SK-N-SH (cell line): Measurements from ENCODE around the gene GTF2A1L. TPM values are rescaled to one million over a fixed set of nuclear protein-coding genes. Genes with fewer than 3 reads are reported as not detected.
A peak's percentile ranks its signal among the peaks of the same experiment; 100 is the strongest.

Experiments used
- CTCF ChIA-PET: fragments of 300-600, 350-600 bp; formaldehyde crosslinking; extraction: SDS; loops from one replicate; lab custom pipeline; 2021; lab: Yijun Ruan, JAX
- POLR2A ChIA-PET: fragments of 350-600 bp; sonication (Branson Sonifier 250); formaldehyde crosslinking; extraction: SDS; loops from one replicate; lab custom pipeline; 2020; ENCODE audit warnings: antibody characterized with exemption, inconsistent platforms; lab: Yijun Ruan, JAX
- DNase-seq: peaks from one replicate; pipeline ENCODE4 v3.0.0; 2012
- H2AFZ ChIP-seq: fragments of 200-600 bp; sonication (generic); 2 replicates; pipeline ENCODE4 v1.8.1; 2016; ENCODE audit warnings: antibody characterized with exemption, mild to moderate bottlenecking, low read depth
- H3F3A ChIP-seq: fragments of 200-600 bp; sonication (generic); replicated peaks from 2 replicates; pipeline ENCODE3; 2016; ENCODE audit warnings: antibody characterized with exemption, mild to moderate bottlenecking; ENCODE audit not compliant: insufficient read depth
- H3K27ac ChIP-seq, 2 experiments: fragments of 200-500 bp in 1 of 2; fragments of 200-600 bp in 1 of 2; sonication (Bioruptor generic) in 1 of 2; sonication (generic), shearing (Covaris generic) in 1 of 2; 2 replicates each; pipeline versions ENCODE4 v1.5.1 to v1.6.1; 2014 to 2016; ENCODE audit warnings: low read depth in 2 of 2, inconsistent platforms in 1 of 2, low read length in 1 of 2, mild to moderate bottlenecking in 1 of 2, mixed read lengths in 1 of 2
- H3K27me3 ChIP-seq: fragments of 200-600 bp; sonication (generic), shearing (Covaris generic); 2 replicates; pipeline ENCODE4 v1.6.1; 2016; ENCODE audit warnings: mixed run types; ENCODE audit not compliant: insufficient read depth
- H3K36me3 ChIP-seq, 2 experiments: fragments of 200-500 bp in 1 of 2; fragments of 200-600 bp in 1 of 2; sonication (Bioruptor generic) in 1 of 2; sonication (generic) in 1 of 2; replicated peaks in 1 of 2; 2 replicates each; pipeline versions ENCODE3 to v1.5.1; 2014 to 2016; ENCODE audit warnings: low read length in 1 of 2, mild to moderate bottlenecking in 1 of 2; ENCODE audit not compliant: insufficient read depth in 2 of 2, control insufficient read depth in 1 of 2
- H3K4me1 ChIP-seq, 2 experiments: fragments of 200-500 bp in 1 of 2; fragments of 200-600 bp in 1 of 2; sonication (Bioruptor generic) in 1 of 2; sonication (generic), shearing (Covaris generic) in 1 of 2; 2 replicates each; pipeline versions ENCODE4 v1.5.1 to v1.6.1; 2014 to 2016; ENCODE audit warnings: low read depth in 1 of 2, low read length in 1 of 2, mixed run types in 1 of 2; ENCODE audit not compliant: insufficient read depth in 2 of 2, control insufficient read depth in 1 of 2
- H3K4me2 ChIP-seq: fragments of 200-600 bp; sonication (generic), shearing (Covaris generic); 2 replicates; pipeline ENCODE4 v1.6.1; 2017; ENCODE audit warnings: mixed run types
- H3K4me3 ChIP-seq, 2 experiments: fragments of 200-500 bp in 1 of 2; fragments of 200-600 bp in 1 of 2; sonication (Bioruptor generic) in 1 of 2; sonication (generic), shearing (Covaris generic) in 1 of 2; 2 replicates each; pipeline versions ENCODE4 v1.5.1 to v1.8.1; 2014 to 2016; ENCODE audit warnings: low read depth in 2 of 2, inconsistent platforms in 1 of 2, low read length in 1 of 2, mild to moderate bottlenecking in 1 of 2, mixed read lengths in 1 of 2, moderate library complexity in 1 of 2
- H3K79me2 ChIP-seq: fragments of 200-600 bp; sonication (generic); 2 replicates; pipeline ENCODE4 v1.8.1; 2017; ENCODE audit warnings: mild to moderate bottlenecking; ENCODE audit not compliant: insufficient read depth
- H3K9ac ChIP-seq: fragments of 200-600 bp; sonication (generic); 2 replicates; pipeline ENCODE4 v1.6.1; 2017; ENCODE audit warnings: mixed run types
- H3K9me2 ChIP-seq: fragments of 200-600 bp; sonication (generic); 2 replicates; pipeline ENCODE4 v1.6.1; 2017; ENCODE audit warnings: mixed run types
- H3K9me3 ChIP-seq: fragments of 200-600 bp; sonication (generic); 2 replicates; pipeline ENCODE4 v1.6.1; 2017; ENCODE audit warnings: mixed run types, mild to moderate bottlenecking, moderate library complexity
- H4K20me1 ChIP-seq: fragments of 200-600 bp; sonication (generic); 2 replicates; pipeline ENCODE4 v1.6.1; 2017; ENCODE audit warnings: mild to moderate bottlenecking, mixed run types; ENCODE audit not compliant: insufficient read depth
- ELF1 ChIP-seq: IDR thresholded peaks from 2 replicates; pipeline ENCODE4 v1.4.0; 2012
- EZH2phosphoT487 ChIP-seq: fragments of 200-600 bp; sonication (generic); IDR thresholded peaks from 2 replicates; pipeline ENCODE4 v1.6.1; 2017; ENCODE audit warnings: low read depth, mixed run types, mild to moderate bottlenecking, antibody characterized with exemption, moderate library complexity, borderline replicate concordance
- GABPA ChIP-seq: IDR thresholded peaks from 2 replicates; pipeline ENCODE4 v1.4.0; 2012; ENCODE audit warnings: low read depth, mild to moderate bottlenecking
- MEF2A ChIP-seq: IDR thresholded peaks from 2 replicates; pipeline ENCODE4 v1.4.0; 2012; ENCODE audit warnings: low read depth, borderline replicate concordance
- NFIC ChIP-seq: IDR thresholded peaks from 2 replicates; pipeline ENCODE4 v1.4.0; 2012; ENCODE audit warnings: borderline replicate concordance
- REST ChIP-seq: IDR thresholded peaks from 2 replicates; pipeline ENCODE4 v1.6.1; 2012; ENCODE audit warnings: mild to moderate bottlenecking, low read depth, low read length, moderate library complexity
- SMC3 ChIP-seq: IDR thresholded peaks from 2 replicates; pipeline ENCODE4 v1.6.1; 2012; ENCODE audit warnings: low read depth, low read length, improper control_type of control experiment
- TAF1 ChIP-seq: IDR thresholded peaks from 2 replicates; pipeline ENCODE4 v1.6.1; 2012; ENCODE audit warnings: low read depth, mild to moderate bottlenecking, low read length, moderate library complexity, borderline replicate concordance
- TCF12 ChIP-seq: IDR thresholded peaks from 2 replicates; pipeline ENCODE4 v1.4.0; 2012
- TEAD4 ChIP-seq: IDR thresholded peaks from 2 replicates; pipeline ENCODE4 v1.4.0; 2012; ENCODE audit warnings: mild to moderate bottlenecking, borderline replicate concordance; ENCODE audit not compliant: insufficient read depth
- USF1 ChIP-seq: IDR thresholded peaks from 2 replicates; pipeline ENCODE4 v1.4.0; 2012; ENCODE audit warnings: low read depth, borderline replicate concordance
- WGBS: methylation state at CpG from one replicate; pipeline ENCODE4 v1.1.6; 2017; ENCODE audit warnings: low lambda C conversion rate; 5-methylcytosine and 5-hydroxymethylcytosine counted together
- polyA plus RNA-seq, 3 experiments: library from polyadenylated mRNA; depleted of rRNA; stranded (reverse); fragments of >200 nt; gene quantifications; 2 replicates each; pipeline ENCODE4 v1.2.3, GENCODE V29; 2012
- TF ChIP-seq, protein P1 (sequence below): IDR thresholded peaks from 2 replicates; pipeline ENCODE4 v1.4.0; 2012; ENCODE audit warnings: low read depth

The GTF2A1L gene
- polyA plus RNA-seq, 1 of the 3 experiments (the other 2 are of a cell fraction): 0.36 TPM

- H3K9me3 ChIP-seq: no peaks in the 10 kb centered on the region
- peak; percentile 50 for DNase-seq
- no peaks in the 10 kb centered on the region for H4K20me1 ChIP-seq
- ChIA-PET CTCF (interaction anchor here (0.9 to 1.8 kb wide), 3 partner anchors 16 to 102 kb away, joined by 3 to 6 read pairs (median 4); no protein-coding TSS in a partner anchor), POLR2A (no interaction called here)
- peaks cover 15% of the 10 kb centered on the region for H3F3A ChIP-seq
- WGBS: 51% methylated on average over 3 of the region's 5 CpGs
- no peak overlapping the region for H2AFZ ChIP-seq
- H3K9ac ChIP-seq: no peak overlapping the region
- H3K4me2 ChIP-seq: no peak overlapping the region
- no peaks in the 10 kb centered on the region for H3K27me3 ChIP-seq
- peaks cover 3 to 22% of the 10 kb centered on the region in 2 experiments; a peak in 2 of 4 replicates for H3K4me1 ChIP-seq
- no peak overlapping the region for H3K4me3 ChIP-seq
- H3K79me2 ChIP-seq: no peaks in the 10 kb centered on the region
- no peak overlapping the region for H3K27ac ChIP-seq
- no peaks in the 10 kb centered on the region for H3K9me2 ChIP-seq
- TF ChIP-seq USF1 (no peak), EZH2phosphoT487 (no peak), NFIC (0 out of 2 replicates have a peak, but pooled peaks have one; percentile 10), REST (no peak), MEF2A (no peak), SMC3 (no peak), TCF12 (no peak)
- TF ChIP-seq, protein P1, sequence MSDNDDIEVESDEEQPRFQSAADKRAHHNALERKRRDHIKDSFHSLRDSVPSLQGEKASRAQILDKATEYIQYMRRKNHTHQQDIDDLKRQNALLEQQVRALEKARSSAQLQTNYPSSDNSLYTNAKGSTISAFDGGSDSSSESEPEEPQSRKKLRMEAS: no peak
- H3K36me3 ChIP-seq: no peaks in the 10 kb centered on the region
Observed at GRCh38 chr2:48572816-48573215, 44.8 kb upstream of the GTF2A1L start.

GRCh38 chr2:48574353-48575287 lies 43.0 kb upstream of the GTF2A1L start:
- Histone ChIP-seq H3K9me2 (no peaks in the 10 kb centered on the region), H3K9ac (no peak overlapping the region), H3F3A (peaks cover 2% of the 10 kb centered on the region), H4K20me1 (no peaks in the 10 kb centered on the region), H3K9me3 (no peaks in the 10 kb centered on the region), H3K4me3 (no peak overlapping the region), H3K27ac (no peak overlapping the region), H3K36me3 (no peaks in the 10 kb centered on the region), H3K27me3 (no peaks in the 10 kb centered on the region), H3K79me2 (no peaks in the 10 kb centered on the region), H3K4me2 (no peak overlapping the region), H3K4me1 (peaks cover 3 to 8% of the 10 kb centered on the region in 2 experiments; a peak in 2 of 4 replicates), H2AFZ (no peak overlapping the region)
- WGBS: 84% methylated on average over 9 of the region's 9 CpGs
- no peak for DNase-seq
- TF ChIP-seq TAF1 (no peak), MEF2A (no peak), GABPA (no peak), SMC3 (no peak), TEAD4 (no peak), REST (no peak), ELF1 (no peak)
- ChIA-PET POLR2A (no interaction called here), CTCF (no interaction called here)
